Activated CD4-positive, alpha-beta T cell treated with anti-CD3 and anti-CD28 coated beads for 36 hours (primary cell): ENCODE measurements around the gene PLIN4. TPM values are rescaled to one million over a fixed set of nuclear protein-coding genes. Genes with fewer than 3 reads are reported as not detected.
A peak's percentile ranks its signal among the peaks of the same experiment; 100 is the strongest.
"Not testable (repeated sequence)": the region's sequence is repeated elsewhere in the genome, so short reads cannot be mapped to it uniquely, and the experiment has no call there.

Source experiments
- ATAC-seq: fragments of 200-7000 bp; cut with Tn5 transposase; one replicate; pipeline ENCODE4 v1.10.0; 2021; ENCODE audit warnings: mild to moderate bottlenecking, moderate library complexity
- CTCF ChIA-PET: fragments of 350-600 bp; sonication (Branson Sonifier 250); formaldehyde crosslinking; loops from one replicate; lab custom pipeline; 2021; ENCODE audit warnings: antibody characterized with exemption; lab: Charles Lee
- POLR2A ChIA-PET: fragments of 350-600 bp; sonication (Branson Sonifier 250); formaldehyde crosslinking; loops from one replicate; lab custom pipeline; 2021; ENCODE audit warnings: antibody characterized with exemption, inconsistent platforms; lab: Charles Lee
- DNase-seq: peaks from one replicate; pipeline ENCODE4 v3.0.0-alpha.2; 2020
- H3K27ac Mint-ChIP-seq: one replicate; pipeline ENCODE4 v1.8.0; 2021; ENCODE audit warnings: mixed read lengths
- H3K27me3 Mint-ChIP-seq: one replicate; pipeline ENCODE4 v1.8.0; 2021; ENCODE audit warnings: mixed read lengths
- H3K36me3 Mint-ChIP-seq: one replicate; pipeline ENCODE4 v1.8.0; 2021; ENCODE audit warnings: low read depth, mixed read lengths
- H3K4me1 Mint-ChIP-seq: one replicate; pipeline ENCODE4 v1.8.0; 2021; ENCODE audit warnings: mixed read lengths
- H3K4me3 Mint-ChIP-seq: one replicate; pipeline ENCODE4 v1.8.0; 2021; ENCODE audit warnings: mild to moderate bottlenecking, moderate library complexity, mixed read lengths
- H3K9me3 Mint-ChIP-seq: one replicate; pipeline ENCODE4 v1.8.0; 2021; ENCODE audit warnings: low read depth, mixed read lengths
- intact Hi-C, 2 experiments: fragments of 100-400 bp; cut with DNase I in 1 of 2; cut with micrococcal nuclease in 1 of 2; formaldehyde crosslinking; loops; one replicate each; pipeline versions ENCODE4 v1.14.2 to v1.15.1; 2022 to 2024; cut with DNase I, micrococcal nuclease
- total RNA-seq, 2 experiments: library from RNA; stranded (reverse); gene quantifications; one replicate each; pipeline ENCODE4 v1.2.3, GENCODE V29; 2021

The PLIN4 gene
- total RNA-seq, result not detected

DNA sequence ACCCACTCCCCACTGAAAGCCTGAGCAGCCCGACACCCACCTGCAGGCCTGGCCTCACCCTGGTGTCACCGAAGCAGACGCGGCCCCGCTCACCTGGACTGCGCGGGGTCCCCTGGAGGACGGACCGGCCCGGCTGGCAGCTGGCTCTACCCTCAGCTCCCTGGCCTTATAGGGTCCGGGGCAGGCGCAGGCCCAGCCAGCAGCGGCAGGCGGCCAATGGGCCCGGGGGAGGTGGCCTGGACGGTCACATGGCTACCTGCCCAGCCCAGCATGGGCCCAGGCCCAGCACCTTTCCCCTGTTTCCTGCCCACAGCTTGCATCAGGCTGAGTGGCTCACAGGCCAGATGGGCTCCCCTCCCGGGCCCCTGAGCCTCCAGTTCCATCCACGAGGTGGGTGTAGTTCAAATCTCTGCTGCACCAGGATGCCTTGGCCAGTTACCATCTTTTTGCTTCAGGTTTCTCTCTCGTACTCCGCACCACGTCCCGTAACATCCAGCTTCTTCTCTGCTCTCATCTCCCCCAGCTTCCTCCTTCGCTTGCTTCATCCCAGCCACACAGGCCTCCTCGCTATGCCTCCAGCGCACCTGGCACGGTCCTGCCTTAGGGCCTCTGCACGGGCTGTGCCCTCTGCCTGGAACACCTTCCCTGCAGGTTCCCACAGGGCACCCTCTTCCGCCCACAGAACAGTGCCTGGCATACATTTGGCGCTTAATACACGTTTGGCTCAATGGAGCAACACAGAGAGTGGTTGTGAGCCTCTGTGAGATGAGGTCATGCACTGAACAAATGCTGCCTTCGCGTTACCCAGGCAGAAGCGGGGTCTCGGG lies at the start of gene PLIN4:
PLIN4 (minus strand) TSS at position 142 of the 827 bp plus-strand sequence. CDS start 214 bp downstream, outside the sequence.
- H3K36me3 Mint-ChIP-seq, result no peaks in the 10 kb centered on the region
- no peaks in the 10 kb centered on the region for H3K27me3 Mint-ChIP-seq
- no peak for DNase-seq
- intact Hi-C loops, result no loop called here
- no peaks in the 10 kb centered on the region for H3K9me3 Mint-ChIP-seq
- POLR2A ChIA-PET, result no interaction called here
- H3K4me1 Mint-ChIP-seq, result no peaks in the 10 kb centered on the region
- H3K4me3 Mint-ChIP-seq, result no peak within 1 kb of the TSS
- CTCF ChIA-PET, result no interaction called here
- no peak within 1 kb of the TSS for H3K27ac Mint-ChIP-seq
- ATAC-seq, result no peak

DNA sequence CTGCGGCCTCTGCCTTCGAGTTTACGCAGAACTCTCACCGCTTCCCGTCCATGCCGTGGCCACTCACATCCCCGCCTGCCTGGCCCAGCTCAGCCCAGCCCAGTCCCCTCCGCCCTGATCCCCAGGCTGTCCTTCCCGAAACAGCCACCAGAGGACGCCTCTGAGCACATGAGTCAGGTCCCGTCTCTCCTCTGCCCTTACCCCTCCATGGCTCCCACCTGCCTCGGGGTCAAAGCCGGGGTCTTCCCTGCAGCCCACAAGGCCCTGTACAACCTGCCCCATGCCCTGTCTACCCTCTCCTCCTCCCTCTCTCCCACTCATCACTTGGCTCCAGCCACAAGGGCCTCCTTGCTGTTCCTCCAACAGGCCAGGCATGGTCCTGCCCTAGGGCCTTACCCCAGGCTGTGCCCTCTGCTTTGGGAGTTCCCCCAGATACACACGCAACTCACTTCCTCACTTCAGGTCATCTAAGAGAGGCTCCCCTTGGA lies 49.3 kb upstream of the PLIN4 start:
- intact Hi-C loops, result loop anchor here in 1 of 2 experiments (1.0 to 5.0 kb wide), 2 partner anchors 69 to 235 kb away; no protein-coding TSS in a partner anchor
- Mint-ChIP-seq H3K9me3 (no peaks in the 10 kb centered on the region), H3K36me3 (no peaks in the 10 kb centered on the region), H3K4me3 (no peak overlapping the region), H3K27ac (no peak overlapping the region), H3K4me1 (no peaks in the 10 kb centered on the region), H3K27me3 (peaks cover 4% of the 10 kb centered on the region)
- ATAC-seq, result peak; percentile 94
- ChIA-PET POLR2A (no interaction called here), CTCF (interaction anchor here (1.2 to 3.8 kb wide), 6 partner anchors 9 to 70 kb away, joined by 3 to 28 read pairs (median 8); no protein-coding TSS in a partner anchor)
- DNase-seq, result peak; percentile 85

DNA sequence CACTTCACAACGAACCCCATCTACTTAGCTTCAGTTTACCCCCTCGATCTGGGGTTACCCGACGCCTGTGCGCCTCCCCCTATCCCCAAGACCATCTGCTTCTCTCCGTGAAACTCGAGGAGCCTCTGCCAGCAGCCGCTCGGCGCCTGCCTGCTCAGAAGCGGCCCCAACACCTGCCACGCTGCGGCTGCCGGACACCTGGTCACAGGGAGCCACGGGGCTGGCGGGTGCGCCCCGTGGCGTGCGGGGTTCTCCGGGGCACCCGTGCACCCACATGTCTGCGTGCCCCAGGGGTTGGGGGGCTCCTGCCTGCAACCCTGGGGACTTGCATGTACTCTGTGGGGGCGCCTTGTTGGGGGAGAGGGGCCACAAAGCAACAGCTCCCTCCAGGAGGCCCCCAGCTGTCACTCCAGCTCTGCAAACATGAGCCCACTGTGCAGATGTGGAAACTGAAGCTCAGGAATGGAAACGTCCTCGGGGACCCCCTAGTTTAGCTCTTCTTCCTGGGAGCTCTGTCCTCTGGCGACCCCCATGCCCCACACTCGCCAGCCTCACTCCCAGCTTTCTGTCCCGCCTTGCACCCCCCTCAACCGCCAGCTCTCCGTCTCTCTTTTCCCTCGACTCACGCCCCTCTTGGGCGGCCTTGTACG lies 48.2 kb upstream of the PLIN4 start:
- Mint-ChIP-seq H3K27me3 (peaks cover 4% of the 10 kb centered on the region), H3K4me1 (no peaks in the 10 kb centered on the region), H3K4me3 (no peak overlapping the region), H3K27ac (no peak overlapping the region), H3K36me3 (no peaks in the 10 kb centered on the region), H3K9me3 (no peaks in the 10 kb centered on the region)
- no peak for ATAC-seq
- ChIA-PET CTCF (interaction anchor here (0.6 to 3.8 kb wide), 9 partner anchors 8 to 381 kb away, joined by 3 to 28 read pairs (median 3); partner anchors contain the start of gene TNFAIP8L1), POLR2A (no interaction called here)
- no peak for DNase-seq
- intact Hi-C loops, result loop anchor here in 1 of 2 experiments (1.0 to 5.0 kb wide), 2 partner anchors 70 to 236 kb away; no protein-coding TSS in a partner anchor

- H3K4me1 Mint-ChIP-seq, POLR2A ChIA-PET, ATAC-seq, H3K27ac Mint-ChIP-seq, DNase-seq, H3K4me3 Mint-ChIP-seq, intact Hi-C loops, H3K9me3 Mint-ChIP-seq, H3K27me3 Mint-ChIP-seq, H3K36me3 Mint-ChIP-seq: not testable (repeated sequence)
- CTCF ChIA-PET, result interaction anchor here (1.2 kb wide), 1 partner anchor 69 kb away, joined by 4 read pairs; no protein-coding TSS in a partner anchor
Measured at GRCh38 chr19:4563562-4563961, 45.3 kb upstream of the PLIN4 start.

DNA sequence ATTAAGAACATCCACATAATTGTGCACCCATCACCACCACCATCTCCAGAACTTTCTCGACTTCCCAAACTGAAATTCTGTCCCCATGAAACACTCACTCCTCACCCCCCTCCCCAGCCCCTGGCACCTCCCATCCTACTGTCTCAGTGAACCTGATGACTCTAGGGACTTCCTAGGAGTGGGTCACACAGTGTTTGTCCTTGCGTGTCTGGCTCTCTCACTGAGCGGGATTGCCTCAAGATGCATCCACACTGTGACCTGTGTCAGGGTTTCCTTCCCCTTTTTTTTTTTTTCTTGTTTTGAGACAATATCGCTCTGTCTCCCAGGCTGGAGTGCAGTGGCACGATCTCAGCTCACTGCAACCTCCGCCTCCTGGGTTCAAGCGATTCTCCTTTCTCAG lies 43.8 kb upstream of the PLIN4 start:
- ATAC-seq, intact Hi-C loops, H3K9me3 Mint-ChIP-seq, CTCF ChIA-PET, POLR2A ChIA-PET, H3K4me3 Mint-ChIP-seq, H3K36me3 Mint-ChIP-seq, DNase-seq, H3K27me3 Mint-ChIP-seq, H3K4me1 Mint-ChIP-seq, H3K27ac Mint-ChIP-seq: not testable (repeated sequence)

DNA sequence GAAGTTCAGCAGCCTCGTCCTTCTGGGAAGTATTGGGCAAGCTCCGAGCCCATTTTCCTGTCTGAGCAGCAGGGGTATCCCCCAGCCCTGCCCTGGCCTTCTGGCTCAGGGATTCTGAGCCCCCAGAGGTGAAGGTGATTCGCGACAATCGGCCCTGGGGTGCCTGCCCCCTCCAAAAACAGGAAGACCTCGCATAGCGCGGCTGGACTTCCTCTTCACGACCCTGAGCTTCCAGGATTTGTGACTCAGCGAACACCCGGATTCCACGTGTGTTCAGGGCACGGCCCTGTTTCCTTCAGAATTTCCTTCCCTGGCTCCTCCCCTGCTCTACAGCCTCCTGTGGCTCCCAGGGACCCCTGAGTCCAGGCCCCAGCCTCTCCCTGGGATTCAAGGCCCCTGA lies 41.3 kb upstream of the PLIN4 start, which contains the start of gene SEMA6B:
SEMA6B (minus strand) TSS at position 116 of the 400 bp plus-strand sequence. CDS start 1,227 bp downstream, outside the sequence.
- H3K36me3 Mint-ChIP-seq, result no peaks in the 10 kb centered on the region
- H3K4me3 Mint-ChIP-seq, result no peak within 1 kb of the TSS
- ChIA-PET POLR2A (no interaction called here), CTCF (interaction anchor here (0.6 to 2.1 kb wide), 6 partner anchors 7 to 75 kb away, joined by 3 to 4 read pairs (median 3); no protein-coding TSS in a partner anchor)
- DNase-seq (no peak), ATAC-seq (no peak)
- intact Hi-C loops, result no loop called here
- no peaks in the 10 kb centered on the region for H3K27me3 Mint-ChIP-seq
- no peaks in the 10 kb centered on the region for H3K4me1 Mint-ChIP-seq
- H3K9me3 Mint-ChIP-seq, result no peaks in the 10 kb centered on the region
- H3K27ac Mint-ChIP-seq, result no peak within 1 kb of the TSS

DNA sequence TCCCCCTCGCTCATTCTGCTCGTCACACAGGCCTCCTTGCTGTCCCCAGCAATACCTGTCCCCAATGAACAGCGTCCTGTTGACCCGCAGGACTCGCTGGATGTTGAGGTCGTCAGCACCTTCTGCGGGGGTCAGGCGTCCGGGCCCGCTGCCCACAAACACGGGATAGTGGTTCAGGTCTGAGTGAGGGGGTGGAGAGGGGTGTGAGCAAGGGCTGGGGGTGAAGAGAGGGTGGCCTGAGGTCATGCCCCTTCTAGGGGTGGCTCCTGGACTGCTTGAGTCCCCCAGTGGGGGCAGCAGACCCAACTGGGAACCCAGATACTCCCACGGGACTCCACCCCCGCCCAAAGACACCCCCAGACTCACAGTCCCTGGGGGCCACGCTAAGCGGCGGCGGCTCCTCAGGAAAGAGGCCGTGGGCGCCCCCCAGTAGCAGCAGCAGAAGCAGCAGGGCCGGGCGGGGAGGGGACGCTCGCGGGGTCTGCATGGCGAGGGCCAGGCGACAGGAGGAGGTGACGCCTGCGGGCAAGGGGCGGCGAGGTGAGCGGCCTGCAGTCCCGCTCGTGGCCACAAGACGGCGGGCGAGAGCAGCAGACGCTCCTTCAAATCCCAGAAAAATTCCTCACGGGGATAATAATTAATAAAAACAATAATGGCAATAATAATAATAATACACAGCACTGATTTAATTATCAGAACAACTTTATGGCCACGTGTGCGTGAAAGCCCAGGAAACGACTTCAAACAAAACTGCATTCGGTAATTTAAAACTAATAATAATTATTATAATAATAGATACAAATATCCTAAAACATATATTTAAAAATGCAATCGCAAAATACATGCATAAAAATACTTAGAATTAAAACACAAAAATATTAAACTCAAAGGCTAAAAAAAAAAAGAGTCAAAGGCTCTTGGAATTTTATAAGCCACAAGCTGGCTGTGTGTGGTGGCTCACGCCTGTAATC lies 40.0 kb upstream of the PLIN4 start:
- Mint-ChIP-seq H3K27ac (no peak overlapping the region), H3K4me3 (no peak overlapping the region), H3K9me3 (no peaks in the 10 kb centered on the region), H3K4me1 (no peaks in the 10 kb centered on the region), H3K27me3 (no peaks in the 10 kb centered on the region), H3K36me3 (no peaks in the 10 kb centered on the region)
- POLR2A ChIA-PET, result no interaction called here
- DNase-seq (peak; percentile 66), ATAC-seq (no peak)
- CTCF ChIA-PET, result interaction anchor here (0.6 to 1.2 kb wide), 9 partner anchors 9 to 1068 kb away, joined by 3 to 4 read pairs (median 3); no protein-coding TSS in a partner anchor
- intact Hi-C loops, result loop anchor here in 1 of 2 experiments (1.0 kb wide), 1 partner anchor 78 kb away; no protein-coding TSS in a partner anchor

GRCh38 chr19:4557144-4557970 lies 39.1 kb upstream of the PLIN4 start:
- peak; percentile 63 for ATAC-seq
- ChIA-PET POLR2A (no interaction called here), CTCF (interaction anchor here (0.6 to 1.1 kb wide), 2 partner anchors 75 to 80 kb away, joined by 3 read pairs; no protein-coding TSS in a partner anchor)
- Mint-ChIP-seq H3K4me3 (no peak overlapping the region), H3K27ac (no peak overlapping the region), H3K36me3 (no peaks in the 10 kb centered on the region), H3K4me1 (no peaks in the 10 kb centered on the region), H3K27me3 (peaks cover 4% of the 10 kb centered on the region), H3K9me3 (no peaks in the 10 kb centered on the region)
- intact Hi-C loops, result no loop called here
- peak; percentile 61 for DNase-seq

- Mint-ChIP-seq H3K4me1 (no peaks in the 10 kb centered on the region), H3K9me3 (no peaks in the 10 kb centered on the region), H3K27me3 (peaks cover 8% of the 10 kb centered on the region), H3K27ac (no peak overlapping the region), H3K36me3 (no peaks in the 10 kb centered on the region), H3K4me3 (no peak overlapping the region)
- DNase-seq, result peak; percentile 70
- intact Hi-C loops, result no loop called here
- peak; percentile 66 for ATAC-seq
- POLR2A ChIA-PET, result interaction anchor here (0.5 kb wide), 1 partner anchor 355 kb away, joined by 4 read pairs; no protein-coding TSS in a partner anchor
- CTCF ChIA-PET, result interaction anchor here (0.6 to 1.1 kb wide), 4 partner anchors 76 to 274 kb away, joined by 3 read pairs; no protein-coding TSS in a partner anchor
Measured at GRCh38 chr19:4556597-4557127, 38.4 kb upstream of the PLIN4 start.
